Ramos (cell line): ENCODE data around the gene RXRA.

Experiments
- in situ Hi-C: fragments of 300-500 bp; cut with MboI; formaldehyde crosslinking; loops from one replicate; pipeline ENCODE4 v1.14.3; 2022; ENCODE audit warnings: low sequenced_read_pairs; ENCODE audit not compliant: unreplicated experiment

RXRA gene

GRCh38 chr9:134333874-134334581 is 7.8 kb downstream of the RXRA start:
- in situ Hi-C loops: no loop called here

GRCh38 chr9:134335061-134335460 is 8.8 kb downstream of the RXRA start:
- in situ Hi-C loops: no loop called here

DNA sequence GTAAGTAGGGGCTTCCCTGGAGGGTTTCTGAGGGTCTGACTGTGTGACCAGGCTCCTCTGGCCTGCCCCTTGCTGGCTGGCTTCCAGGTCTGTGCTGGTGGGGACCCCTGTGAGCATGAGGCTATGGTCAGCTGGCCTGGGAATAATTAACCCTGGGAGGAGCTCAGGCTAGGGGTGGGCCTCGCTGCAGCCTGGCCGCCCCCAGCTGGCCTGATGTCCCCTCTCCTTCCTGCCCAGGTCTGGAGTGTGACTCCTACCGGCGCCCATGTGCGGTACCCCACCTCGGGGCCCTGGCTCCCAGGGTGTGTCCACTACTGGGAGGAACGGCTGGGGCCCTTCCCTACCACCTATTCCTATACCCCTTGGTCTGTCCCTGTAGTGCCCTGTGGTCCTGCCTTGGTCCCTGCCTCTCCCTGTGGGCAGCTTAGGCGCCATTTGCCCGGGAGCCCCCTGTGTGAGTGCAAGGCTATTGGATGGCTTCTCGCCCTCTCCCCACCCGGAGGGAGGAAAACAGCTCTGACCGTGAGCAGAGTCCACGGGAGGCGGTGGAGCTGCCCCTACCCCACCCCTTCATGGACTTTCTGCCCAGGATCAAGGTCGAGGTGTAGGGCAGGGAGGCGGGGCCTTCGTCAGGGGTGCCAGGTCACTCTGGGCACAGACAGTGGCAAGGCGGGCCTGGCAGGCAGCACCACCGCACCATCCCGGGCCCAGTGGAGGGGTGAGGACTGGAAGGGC is 9.4 kb downstream of the RXRA start:
- in situ Hi-C loops: no loop called here

- in situ Hi-C loops: no loop called here
These were observed 10.0 kb downstream of the RXRA start for GRCh38 chr9:134336228-134336627.

DNA sequence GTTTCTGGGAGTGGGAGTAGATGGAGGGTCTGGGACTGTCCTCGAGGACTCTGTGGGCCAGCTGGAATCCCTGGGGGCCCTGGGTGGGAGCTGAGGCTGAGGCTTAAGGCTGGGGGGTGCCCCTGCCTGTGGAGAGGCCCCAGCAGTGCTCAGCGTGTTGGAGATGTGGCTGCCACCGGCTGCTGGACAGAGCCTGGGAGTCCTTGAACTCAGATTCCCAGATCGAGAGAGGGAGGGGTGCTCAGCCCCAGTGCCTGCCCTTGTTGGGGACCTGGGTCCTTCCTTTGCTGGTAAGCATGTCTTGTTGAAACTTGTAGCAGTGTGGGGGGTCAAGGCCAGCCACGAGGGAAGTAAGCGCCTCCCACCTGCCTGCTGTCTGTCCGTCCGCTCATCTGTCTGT is 10.7 kb downstream of the RXRA start:
- in situ Hi-C loops: no loop called here

- in situ Hi-C loops: no loop called here
These were observed 11.2 kb downstream of the RXRA start for GRCh38 chr9:134337469-134337868.

DNA sequence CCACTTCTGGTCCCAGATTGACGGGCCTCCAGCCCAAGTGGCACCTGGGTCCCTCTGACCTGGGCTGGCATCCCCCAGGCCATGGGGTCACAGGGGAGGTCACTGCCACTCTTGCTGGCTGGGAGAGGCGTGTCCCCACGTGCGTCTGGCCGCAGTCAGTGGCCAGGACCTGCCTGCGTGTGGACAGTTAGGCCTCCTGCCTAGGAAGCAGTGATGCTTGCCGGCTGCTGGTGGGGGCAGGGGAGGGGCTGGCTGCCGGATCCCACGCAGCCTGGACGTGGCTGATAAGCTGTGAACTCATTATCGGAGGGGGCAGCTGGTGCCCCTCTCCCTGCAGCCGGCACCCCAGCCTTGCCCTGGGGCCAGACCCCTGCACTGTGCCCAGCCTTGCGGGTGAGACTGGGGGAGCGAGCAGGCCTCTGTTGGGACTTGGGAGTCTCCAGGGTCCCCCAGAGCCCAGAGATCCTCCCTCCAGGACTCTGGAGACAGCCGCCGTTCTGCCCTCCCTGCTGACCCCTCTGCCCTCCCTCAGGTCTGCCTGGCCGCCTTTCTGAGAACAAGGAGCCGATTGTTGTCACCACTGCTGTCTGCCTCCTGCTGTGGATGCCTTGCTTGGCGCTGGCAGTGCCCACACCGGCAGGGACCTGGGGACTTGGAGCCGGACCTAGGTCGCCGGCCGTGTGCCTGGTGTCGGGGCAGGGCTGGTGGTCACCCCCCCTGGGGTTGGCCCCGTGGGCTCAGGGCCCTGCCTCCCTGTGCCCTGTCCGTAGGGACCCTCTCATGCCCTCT is 12.3 kb downstream of the RXRA start:
- in situ Hi-C loops: no loop called here

DNA sequence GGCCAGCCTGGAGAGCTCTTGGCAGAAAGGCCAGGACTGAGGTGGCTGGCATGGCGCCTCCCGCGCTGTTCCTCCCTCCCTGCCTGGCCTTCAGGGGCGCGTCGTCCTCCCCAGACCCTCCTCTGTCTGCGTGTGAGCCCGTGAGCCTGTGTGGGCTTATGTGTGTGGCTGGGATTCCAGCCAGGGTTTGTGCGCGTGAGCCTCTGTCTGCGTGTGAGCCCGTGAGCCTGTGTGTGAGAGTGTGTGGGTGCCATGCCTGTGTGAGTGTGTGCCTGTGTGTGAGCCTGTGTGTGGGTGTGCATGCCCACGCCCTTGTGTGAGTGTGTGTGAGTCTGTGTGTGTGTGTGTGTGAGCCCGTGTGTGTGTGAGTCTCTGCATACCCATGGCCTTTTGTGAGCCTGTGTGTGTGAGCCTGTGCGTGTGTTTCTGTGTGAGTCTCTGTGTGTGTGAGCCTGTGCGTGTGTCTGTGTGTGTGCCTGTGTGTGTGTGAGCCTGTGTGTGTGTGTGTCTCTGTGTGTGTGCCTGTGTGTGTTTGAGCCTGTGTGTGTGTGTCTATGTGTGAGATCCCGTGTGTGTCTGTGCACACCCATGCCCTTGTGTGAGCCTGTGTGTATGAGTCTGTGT is 13.0 kb downstream of the RXRA start:
- in situ Hi-C loops: no loop called here

DNA sequence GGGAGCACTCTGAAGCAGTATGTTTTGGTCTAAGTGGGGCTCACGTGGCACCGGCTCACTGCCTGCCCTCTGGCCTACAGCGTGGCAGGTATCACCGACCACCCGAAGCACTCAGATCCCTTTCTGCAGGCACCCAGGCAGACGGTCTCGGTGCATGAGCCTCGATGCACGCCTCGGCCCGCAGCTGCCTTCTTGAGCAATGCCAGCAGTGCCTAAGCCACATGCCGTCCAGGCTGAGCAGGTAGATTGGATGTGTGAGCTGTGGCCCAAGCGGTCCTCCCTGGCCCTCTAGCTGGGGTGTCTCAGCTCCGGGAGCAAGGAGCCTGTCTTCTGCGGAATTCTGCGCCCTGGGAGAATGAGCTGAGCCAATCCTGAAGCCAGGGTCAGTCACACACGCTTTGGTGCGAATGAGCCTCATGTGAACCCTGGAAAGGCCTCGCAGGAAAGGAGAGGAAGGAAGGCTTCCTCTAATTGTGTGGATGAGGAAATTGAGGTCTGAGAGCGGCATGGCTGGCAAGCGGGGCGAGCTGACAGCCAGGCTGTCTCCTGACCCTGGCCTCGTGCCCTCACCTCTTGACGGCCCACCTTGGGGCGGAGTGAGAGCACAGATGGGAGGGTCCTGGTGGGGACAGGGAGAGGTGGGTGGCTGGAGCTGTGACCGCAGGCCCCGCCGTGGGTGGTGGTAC is 14.4 kb downstream of the RXRA start:
- in situ Hi-C loops: no loop called here

GRCh38 chr9:134341306-134341705 is 15.1 kb downstream of the RXRA start:
- in situ Hi-C loops: no loop called here

- in situ Hi-C loops: no loop called here
These were observed 15.9 kb downstream of the RXRA start for GRCh38 chr9:134341929-134342745.

- in situ Hi-C loops: no loop called here
These were observed 16.5 kb downstream of the RXRA start for GRCh38 chr9:134342746-134343115.

GRCh38 chr9:134343637-134344036 is 17.4 kb downstream of the RXRA start:
- in situ Hi-C loops: no loop called here

GRCh38 chr9:134344068-134344799 is 18.0 kb downstream of the RXRA start:
- in situ Hi-C loops: no loop called here

GRCh38 chr9:134344800-134345310 is 18.6 kb downstream of the RXRA start:
- in situ Hi-C loops: no loop called here

- in situ Hi-C loops: no loop called here
These were observed 19.5 kb downstream of the RXRA start for GRCh38 chr9:134345737-134346136.

- in situ Hi-C loops: no loop called here
These were observed 19.9 kb downstream of the RXRA start for GRCh38 chr9:134346151-134346550.

DNA sequence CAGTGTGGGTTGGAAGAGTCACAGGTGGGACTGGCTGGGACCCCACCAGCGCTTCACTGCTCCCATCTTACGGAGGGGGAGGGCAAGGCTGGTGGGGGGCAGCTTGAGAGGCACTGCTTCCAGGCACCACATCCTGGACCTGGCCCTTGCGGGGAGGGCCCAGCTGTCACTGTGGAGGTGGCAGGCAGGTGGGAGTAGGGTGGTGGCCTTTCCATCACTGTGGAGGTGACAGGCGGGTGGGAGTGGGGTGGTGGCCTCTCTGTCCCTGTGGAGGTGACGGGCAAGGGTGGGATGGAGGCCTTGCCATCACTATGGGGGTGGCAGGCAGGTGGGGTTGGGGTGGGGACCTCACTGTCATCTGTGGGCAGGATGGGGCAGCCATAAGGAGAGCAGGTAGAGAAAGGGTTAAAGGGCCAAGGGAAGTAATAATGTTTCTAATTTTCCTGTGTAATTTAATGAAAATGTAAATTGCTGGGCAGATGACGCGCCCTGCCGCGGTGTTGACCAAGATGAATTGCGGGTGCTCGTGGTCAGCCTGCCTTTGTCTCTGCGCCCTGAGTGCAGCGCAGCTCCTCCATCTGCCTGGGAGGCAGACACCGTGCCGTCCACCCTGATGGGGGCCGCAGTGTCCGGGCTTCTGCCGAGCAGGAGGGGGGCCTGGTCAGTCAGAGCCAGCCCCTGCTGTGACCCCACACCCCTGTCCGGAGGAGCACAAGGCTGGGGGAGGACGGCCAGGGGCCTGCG is 20.8 kb downstream of the RXRA start:
- in situ Hi-C loops: no loop called here
